MM.1S (cell line): ENCODE results near the gene CMTM5.

Experiments
- CTCF ChIP-seq: fragments of 300-600 bp; sonication (generic); IDR thresholded peaks from 2 replicates; pipeline ENCODE4 v1.5.1; 2016; ENCODE audit warnings: antibody characterized with exemption, low read length, mixed read lengths
- EZH2 ChIP-seq: fragments of 300-600 bp; sonication (generic); optimal IDR thresholded peaks from 2 replicates; pipeline ENCODE3; 2017; ENCODE audit warnings: low read depth, mild to moderate bottlenecking, antibody characterized with exemption, low read length, mixed read lengths
- EZH2phosphoT487 ChIP-seq: fragments of 300-600 bp; sonication (generic); IDR thresholded peaks from 2 replicates; pipeline ENCODE4 v1.6.1; 2018; ENCODE audit warnings: antibody characterized with exemption, low read length

GRCh38 chr14:23388996-23389395 lies 12.2 kb downstream of the CMTM5 start:
- TF ChIP-seq CTCF, result no peak
- TF ChIP-seq EZH2, result no peak
- TF ChIP-seq EZH2phosphoT487, result no peak
